HepG2 (cell line): Measurements from ENCODE around the gene QSOX2. TPM values are rescaled to one million over a fixed set of nuclear protein-coding genes. Genes with fewer than 3 reads are reported as not detected.

ENCODE experiments used
- ERF ChIP-seq: IDR thresholded peaks from 2 replicates; pipeline ENCODE4 v1.6.1; 2018; ENCODE audit warnings: missing biosample characterization, missing genetic modification reagents
- GABPB1 ChIP-seq: IDR thresholded peaks from 2 replicates; pipeline ENCODE4 v1.6.1; 2016; ENCODE audit warnings: mild to moderate bottlenecking, missing genetic modification reagents, moderate library complexity, missing compliant biosample characterization
- GTF3A ChIP-seq: sonication (generic); formaldehyde crosslinking; conservative IDR thresholded peaks from 2 replicates; pipeline ENCODE4 v1.4.0; 2020; ENCODE audit warnings: mild to moderate bottlenecking, missing genetic modification reagents
- HHEX ChIP-seq: IDR thresholded peaks from 2 replicates; pipeline ENCODE4 v1.6.1; 2016; ENCODE audit warnings: control low read depth
- KLF15 ChIP-seq: sonication (generic); formaldehyde crosslinking; IDR thresholded peaks from 2 replicates; pipeline ENCODE4 v1.8.1; 2023; ENCODE audit warnings: borderline replicate concordance, mild to moderate bottlenecking, inconsistent platforms, missing genetic modification reagents, mixed read lengths
- MYC ChIP-seq: sonication (generic); formaldehyde crosslinking; IDR thresholded peaks from 2 replicates; pipeline ENCODE4 v1.9.0; 2021; ENCODE audit warnings: missing genetic modification reagents, borderline replicate concordance
- POLR2G ChIP-seq: fragments of 200-400 bp; formaldehyde crosslinking; IDR thresholded peaks from 2 replicates; pipeline ENCODE4 v1.6.1; 2018; ENCODE audit warnings: mild to moderate bottlenecking, low read depth, low read length, moderate library complexity
- RARG ChIP-seq: sonication (generic); formaldehyde crosslinking; IDR thresholded peaks from 2 replicates; pipeline ENCODE4 v1.4.0; 2020; ENCODE audit warnings: low read depth, mild to moderate bottlenecking, missing genetic modification reagents
- SIX4 ChIP-seq: sonication (generic); formaldehyde crosslinking; IDR thresholded peaks from 2 replicates; pipeline ENCODE4 v1.4.0; 2020; ENCODE audit warnings: missing genetic modification reagents
- STAG1 ChIP-seq: sonication (generic); formaldehyde crosslinking; IDR thresholded peaks from 2 replicates; pipeline ENCODE4 v1.4.0; 2020; ENCODE audit warnings: missing genetic modification reagents
- ZIK1 ChIP-seq: sonication (generic); formaldehyde crosslinking; IDR thresholded peaks from 2 replicates; pipeline ENCODE4 v1.5.0; 2020; ENCODE audit warnings: mild to moderate bottlenecking, low read depth, missing genetic modification reagents, borderline replicate concordance
- ZNF235 ChIP-seq: sonication (generic); formaldehyde crosslinking; IDR thresholded peaks from 2 replicates; pipeline ENCODE4 v1.8.1; 2023; ENCODE audit warnings: mild to moderate bottlenecking, missing genetic modification reagents, borderline replicate concordance
- ZNF24 ChIP-seq: fragments of 450-650 bp; IDR thresholded peaks from 2 replicates; pipeline ENCODE4 v1.6.1; 2017; ENCODE audit warnings: antibody characterized with exemption, mild to moderate bottlenecking
- ZNF33B ChIP-seq: sonication (generic); formaldehyde crosslinking; IDR thresholded peaks from 2 replicates; pipeline ENCODE4 v1.5.1; 2020; ENCODE audit warnings: mild to moderate bottlenecking, missing genetic modification reagents
- ZNF556 ChIP-seq: sonication (generic); formaldehyde crosslinking; IDR thresholded peaks from 2 replicates; pipeline ENCODE4 v1.4.0; 2020; ENCODE audit warnings: mild to moderate bottlenecking, missing genetic modification reagents, borderline replicate concordance
- ZNF614 ChIP-seq: IDR thresholded peaks from 2 replicates; pipeline ENCODE4 v1.6.1; 2018; ENCODE audit warnings: missing biosample characterization, missing genetic modification reagents, inconsistent platforms, borderline replicate concordance
- polyA plus RNA-seq, 8 experiments: library from polyadenylated mRNA; depleted of rRNA in 3 of 8; stranded (reverse) in 7 of 8; unstranded in 1 of 8; fragments of >200 nt; fragmentation: Illumina TruSeq in 4 of 8; extraction: Trizol in 4 of 8; gene quantifications; 2 replicates each; pipeline versions ENCODE4 v1.2.1 to v1.2.3, GENCODE V29; 2011 to 2016; ENCODE audit warnings: low read depth in 4 of 8, missing spikeins in 1 of 8, mixed read lengths in 1 of 8; ENCODE audit not compliant: insufficient read depth in 1 of 8
- total RNA-seq, 5 experiments: library from RNA; depleted of rRNA; stranded (reverse); fragments of >200 nt; fragmentation: Illumina TruSeq; extraction: Trizol; gene quantifications; 2 replicates each; pipeline ENCODE4 v1.2.3, GENCODE V29; 2016; ENCODE audit warnings: low read depth in 1 of 5
- TF ChIP-seq, protein P1 (sequence below): sonication (generic); formaldehyde crosslinking; IDR thresholded peaks from 2 replicates; pipeline ENCODE4 v1.5.0; 2020; ENCODE audit warnings: mild to moderate bottlenecking, missing genetic modification reagents
- TF ChIP-seq, protein P2 (sequence below): sonication (generic); formaldehyde crosslinking; IDR thresholded peaks from 2 replicates; pipeline ENCODE4 v1.5.0; 2020; ENCODE audit warnings: missing genetic modification reagents
- TF ChIP-seq, protein P3 (sequence below): sonication (generic); formaldehyde crosslinking; IDR thresholded peaks from 2 replicates; pipeline ENCODE4 v1.4.0; 2020; ENCODE audit warnings: low read depth, mild to moderate bottlenecking, missing genetic modification reagents

Gene QSOX2
- total and polyA plus RNA-seq, 2 of the 13 experiments (the other 11 are each of a cell fraction or from before 2014, with no cell fraction given), result 27.1 to 42.1 TPM

GRCh38 chr9:136267261-136268111, 21.9 kb upstream of the QSOX2 start (continued):
- TF ChIP-seq KLF15 (CRISPR knock-in tag), result 0 out of 2 replicates have a peak, but pooled peaks have one; percentile 33
- peak; percentile 46 for TF ChIP-seq STAG1 (CRISPR knock-in tag)
- TF ChIP-seq HHEX (CRISPR knock-in tag), result no peak
- TF ChIP-seq, protein P1, sequence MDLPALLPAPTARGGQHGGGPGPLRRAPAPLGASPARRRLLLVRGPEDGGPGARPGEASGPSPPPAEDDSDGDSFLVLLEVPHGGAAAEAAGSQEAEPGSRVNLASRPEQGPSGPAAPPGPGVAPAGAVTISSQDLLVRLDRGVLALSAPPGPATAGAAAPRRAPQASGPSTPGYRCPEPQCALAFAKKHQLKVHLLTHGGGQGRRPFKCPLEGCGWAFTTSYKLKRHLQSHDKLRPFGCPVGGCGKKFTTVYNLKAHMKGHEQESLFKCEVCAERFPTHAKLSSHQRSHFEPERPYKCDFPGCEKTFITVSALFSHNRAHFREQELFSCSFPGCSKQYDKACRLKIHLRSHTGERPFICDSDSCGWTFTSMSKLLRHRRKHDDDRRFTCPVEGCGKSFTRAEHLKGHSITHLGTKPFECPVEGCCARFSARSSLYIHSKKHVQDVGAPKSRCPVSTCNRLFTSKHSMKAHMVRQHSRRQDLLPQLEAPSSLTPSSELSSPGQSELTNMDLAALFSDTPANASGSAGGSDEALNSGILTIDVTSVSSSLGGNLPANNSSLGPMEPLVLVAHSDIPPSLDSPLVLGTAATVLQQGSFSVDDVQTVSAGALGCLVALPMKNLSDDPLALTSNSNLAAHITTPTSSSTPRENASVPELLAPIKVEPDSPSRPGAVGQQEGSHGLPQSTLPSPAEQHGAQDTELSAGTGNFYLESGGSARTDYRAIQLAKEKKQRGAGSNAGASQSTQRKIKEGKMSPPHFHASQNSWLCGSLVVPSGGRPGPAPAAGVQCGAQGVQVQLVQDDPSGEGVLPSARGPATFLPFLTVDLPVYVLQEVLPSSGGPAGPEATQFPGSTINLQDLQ, result no peak
- TF ChIP-seq MYC (CRISPR knock-in tag), result 0 out of 2 replicates have a peak, but pooled peaks have one; percentile 24
- TF ChIP-seq, protein P2, sequence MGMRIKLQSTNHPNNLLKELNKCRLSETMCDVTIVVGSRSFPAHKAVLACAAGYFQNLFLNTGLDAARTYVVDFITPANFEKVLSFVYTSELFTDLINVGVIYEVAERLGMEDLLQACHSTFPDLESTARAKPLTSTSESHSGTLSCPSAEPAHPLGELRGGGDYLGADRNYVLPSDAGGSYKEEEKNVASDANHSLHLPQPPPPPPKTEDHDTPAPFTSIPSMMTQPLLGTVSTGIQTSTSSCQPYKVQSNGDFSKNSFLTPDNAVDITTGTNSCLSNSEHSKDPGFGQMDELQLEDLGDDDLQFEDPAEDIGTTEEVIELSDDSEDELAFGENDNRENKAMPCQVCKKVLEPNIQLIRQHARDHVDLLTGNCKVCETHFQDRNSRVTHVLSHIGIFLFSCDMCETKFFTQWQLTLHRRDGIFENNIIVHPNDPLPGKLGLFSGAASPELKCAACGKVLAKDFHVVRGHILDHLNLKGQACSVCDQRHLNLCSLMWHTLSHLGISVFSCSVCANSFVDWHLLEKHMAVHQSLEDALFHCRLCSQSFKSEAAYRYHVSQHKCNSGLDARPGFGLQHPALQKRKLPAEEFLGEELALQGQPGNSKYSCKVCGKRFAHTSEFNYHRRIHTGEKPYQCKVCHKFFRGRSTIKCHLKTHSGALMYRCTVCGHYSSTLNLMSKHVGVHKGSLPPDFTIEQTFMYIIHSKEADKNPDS, result no peak
- 0 out of 2 replicates have a peak, but pooled peaks have one; percentile 12 for TF ChIP-seq ZNF235
- TF ChIP-seq GABPB1 (CRISPR knock-in tag), result peak; percentile 53; the same call in 1 of the 2 replicates
- TF ChIP-seq ZIK1 (CRISPR knock-in tag), result no peak
- no peak for TF ChIP-seq GTF3A (CRISPR knock-in tag)
- no peak for TF ChIP-seq ZNF556 (CRISPR knock-in tag)
- no peak for TF ChIP-seq SIX4 (CRISPR knock-in tag)
- TF ChIP-seq ZNF33B (CRISPR knock-in tag), result no peak
- TF ChIP-seq ERF, result 0 out of 2 replicates have a peak, but pooled peaks have one; percentile 28
- peak; percentile 46; the same call in 1 of the 2 replicates for TF ChIP-seq POLR2G
- TF ChIP-seq, protein P3, sequence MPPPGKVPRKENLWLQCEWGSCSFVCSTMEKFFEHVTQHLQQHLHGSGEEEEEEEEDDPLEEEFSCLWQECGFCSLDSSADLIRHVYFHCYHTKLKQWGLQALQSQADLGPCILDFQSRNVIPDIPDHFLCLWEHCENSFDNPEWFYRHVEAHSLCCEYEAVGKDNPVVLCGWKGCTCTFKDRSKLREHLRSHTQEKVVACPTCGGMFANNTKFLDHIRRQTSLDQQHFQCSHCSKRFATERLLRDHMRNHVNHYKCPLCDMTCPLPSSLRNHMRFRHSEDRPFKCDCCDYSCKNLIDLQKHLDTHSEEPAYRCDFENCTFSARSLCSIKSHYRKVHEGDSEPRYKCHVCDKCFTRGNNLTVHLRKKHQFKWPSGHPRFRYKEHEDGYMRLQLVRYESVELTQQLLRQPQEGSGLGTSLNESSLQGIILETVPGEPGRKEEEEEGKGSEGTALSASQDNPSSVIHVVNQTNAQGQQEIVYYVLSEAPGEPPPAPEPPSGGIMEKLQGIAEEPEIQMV (CRISPR knock-in tag), result 0 out of 2 replicates have a peak, but pooled peaks have one; percentile 26
- TF ChIP-seq ZNF614 (CRISPR knock-in tag), result peak; percentile 30; the same call in 1 of the 2 replicates
- TF ChIP-seq RARG (CRISPR knock-in tag), result no peak
- TF ChIP-seq ZNF24, result no peak
- TF ChIP-seq, all 625 proteins: peak for 49
